AG04450 (cell line): ENCODE results near the gene TRIOBP. TPM values are rescaled to one million over a fixed set of nuclear protein-coding genes. Genes with fewer than 3 reads are reported as not detected.

Experiments used
- CTCF ChIA-PET: fragments of 300-600, 350-600 bp; formaldehyde crosslinking; extraction: SDS; loops from one replicate; lab custom pipeline; 2022; ENCODE audit warnings: antibody characterized with exemption, inconsistent platforms; lab: Charles Lee
- POLR2A ChIA-PET: fragments of 350-600 bp; formaldehyde crosslinking; extraction: SDS; loops from one replicate; lab custom pipeline; 2021; ENCODE audit warnings: antibody characterized with exemption, inconsistent platforms; lab: Yijun Ruan, JAX
- DNase-seq: peaks from one replicate; pipeline ENCODE4 v3.0.0-alpha.2; 2011; ENCODE audit warnings: low read depth, low spot score
- H3K27ac ChIP-seq: one replicate; pipeline ENCODE4 v1.5.1; 2012; ENCODE audit warnings: low read depth, low read length, control low read depth
- H3K27me3 ChIP-seq: one replicate; pipeline ENCODE4 v1.6.0; 2012; ENCODE audit warnings: low read length; ENCODE audit not compliant: control insufficient read depth, insufficient read depth
- H3K4me3 ChIP-seq: 2 replicates; pipeline ENCODE4 v1.5.1; 2011; ENCODE audit warnings: mild to moderate bottlenecking, low read depth, low read length, control low read depth
- H3K9me3 ChIP-seq: 2 replicates; pipeline ENCODE4 v1.5.1; 2012; ENCODE audit warnings: low read length; ENCODE audit not compliant: control insufficient read depth, insufficient read depth
- polyA plus RNA-seq: library from polyadenylated mRNA; depleted of rRNA; stranded (reverse); fragments of >200 nt; gene quantifications from 2 replicates; pipeline ENCODE4 v1.2.3, GENCODE V29; 2011
- TF ChIP-seq, protein P1 (sequence below): IDR thresholded peaks from 2 replicates; pipeline ENCODE4 v1.5.1; 2011; ENCODE audit warnings: low read depth, low read length, control low read depth, inconsistent platforms

The TRIOBP gene
- polyA plus RNA-seq, 1 experiment: 37.0 TPM

DNA sequence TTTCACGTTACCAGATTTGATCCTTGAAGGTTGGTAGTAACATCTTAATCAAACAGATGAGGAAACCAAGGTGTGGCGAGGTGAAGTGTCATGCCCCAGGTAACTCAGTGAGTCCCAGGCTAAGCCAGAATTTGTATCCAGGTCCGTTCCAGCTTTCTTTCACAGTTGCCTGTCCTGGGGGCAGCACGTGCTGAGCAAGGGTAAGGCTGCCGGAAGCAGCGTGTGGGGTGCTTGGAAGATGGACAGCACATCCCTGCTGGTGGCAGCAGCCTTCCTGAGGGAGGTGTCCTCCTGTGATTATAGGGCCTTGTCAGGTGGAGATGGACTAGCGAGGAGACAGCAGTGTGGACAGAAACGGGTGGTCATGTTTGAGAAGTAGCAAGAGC, 50.9 kb downstream of the TRIOBP start:
- ChIA-PET POLR2A (interaction anchor here (1.0 kb wide), 2 partner anchors 29 to 61 kb away, joined by 3 to 4 read pairs; partner anchors contain the start of gene NOL12), CTCF (no interaction called here)
- DNase-seq: no peak
- TF ChIP-seq, protein P1, sequence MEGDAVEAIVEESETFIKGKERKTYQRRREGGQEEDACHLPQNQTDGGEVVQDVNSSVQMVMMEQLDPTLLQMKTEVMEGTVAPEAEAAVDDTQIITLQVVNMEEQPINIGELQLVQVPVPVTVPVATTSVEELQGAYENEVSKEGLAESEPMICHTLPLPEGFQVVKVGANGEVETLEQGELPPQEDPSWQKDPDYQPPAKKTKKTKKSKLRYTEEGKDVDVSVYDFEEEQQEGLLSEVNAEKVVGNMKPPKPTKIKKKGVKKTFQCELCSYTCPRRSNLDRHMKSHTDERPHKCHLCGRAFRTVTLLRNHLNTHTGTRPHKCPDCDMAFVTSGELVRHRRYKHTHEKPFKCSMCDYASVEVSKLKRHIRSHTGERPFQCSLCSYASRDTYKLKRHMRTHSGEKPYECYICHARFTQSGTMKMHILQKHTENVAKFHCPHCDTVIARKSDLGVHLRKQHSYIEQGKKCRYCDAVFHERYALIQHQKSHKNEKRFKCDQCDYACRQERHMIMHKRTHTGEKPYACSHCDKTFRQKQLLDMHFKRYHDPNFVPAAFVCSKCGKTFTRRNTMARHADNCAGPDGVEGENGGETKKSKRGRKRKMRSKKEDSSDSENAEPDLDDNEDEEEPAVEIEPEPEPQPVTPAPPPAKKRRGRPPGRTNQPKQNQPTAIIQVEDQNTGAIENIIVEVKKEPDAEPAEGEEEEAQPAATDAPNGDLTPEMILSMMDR: no peak
- Histone ChIP-seq H3K4me3 (peak overlapping the region; percentile 86), H3K27ac (peak overlapping the region; percentile 31), H3K9me3 (no peaks in the 10 kb centered on the region; the same call in 1 of the 2 replicates), H3K27me3 (no peaks in the 10 kb centered on the region)

DNA sequence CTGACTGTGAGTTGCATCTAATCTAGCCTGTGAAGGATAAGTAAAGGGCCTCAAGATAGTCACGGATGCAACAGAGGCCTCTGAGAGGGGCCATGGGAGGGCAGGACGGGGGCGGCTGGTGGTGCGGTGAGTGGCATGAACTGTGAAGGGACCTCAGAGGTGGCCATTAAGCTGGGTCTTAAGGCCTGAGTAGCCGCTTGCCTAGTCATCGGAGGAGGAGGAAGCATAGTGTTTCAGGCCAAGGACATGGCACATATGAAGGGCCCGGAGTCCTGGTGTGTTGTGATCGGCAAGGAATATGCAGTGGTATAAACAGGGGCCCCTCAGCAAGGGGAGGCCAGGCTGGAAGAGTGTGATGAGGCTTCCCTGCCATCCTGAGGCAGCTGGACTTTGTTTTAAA, 51.8 kb downstream of the TRIOBP start:
- peak overlapping the region; percentile 86 for H3K4me3 ChIP-seq
- H3K27ac ChIP-seq: no peak overlapping the region
- POLR2A ChIA-PET: interaction anchor here (0.7 kb wide), 1 partner anchor 158 kb away, joined by 3 read pairs; no protein-coding TSS in a partner anchor

DNA sequence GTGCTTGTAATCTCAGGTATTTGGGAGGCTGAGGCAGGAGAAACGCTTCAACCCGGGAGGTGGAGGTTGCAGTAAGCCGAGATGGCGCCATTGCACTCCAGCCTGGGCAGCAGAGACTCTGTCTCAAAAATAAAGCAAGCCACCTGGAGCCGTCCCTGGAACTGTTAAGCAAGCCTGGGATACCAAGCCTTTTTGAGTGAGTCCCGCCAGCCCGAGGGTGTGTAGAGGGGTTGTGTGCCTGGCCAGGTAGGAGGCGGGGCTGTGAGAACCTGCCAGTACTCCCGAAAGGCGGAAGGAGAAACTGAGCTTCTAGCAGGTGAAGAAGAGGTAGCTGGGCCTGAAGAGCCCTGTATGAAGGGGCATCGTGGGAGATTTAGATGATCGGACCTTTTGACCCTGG, 52.4 kb downstream of the TRIOBP start:
- Histone ChIP-seq H3K27me3 (no peaks in the 10 kb centered on the region), H3K9me3 (no peaks in the 10 kb centered on the region; the same call in 1 of the 2 replicates), H3K4me3 (peak overlapping the region; percentile 7; the same call in 1 of the 2 replicates), H3K27ac (peak overlapping the region; percentile 39)
- DNase-seq: no peak
- CTCF ChIA-PET: interaction anchor here (0.6 to 1.3 kb wide), 3 partner anchors 106 to 203 kb away, joined by 3 read pairs; no protein-coding TSS in a partner anchor
- TF ChIP-seq, protein P1: no peak
- POLR2A ChIA-PET: no interaction called here

More for the DNA sequence above, 51.8 kb downstream of the TRIOBP start:
- TF ChIP-seq, protein P1: no peak
- DNase-seq: no peak
- Histone ChIP-seq H3K27me3 (no peaks in the 10 kb centered on the region), H3K9me3 (no peaks in the 10 kb centered on the region; the same call in 1 of the 2 replicates)
- CTCF ChIA-PET: interaction anchor here (1.3 kb wide), 1 partner anchor 105 kb away, joined by 3 read pairs; no protein-coding TSS in a partner anchor

DNA sequence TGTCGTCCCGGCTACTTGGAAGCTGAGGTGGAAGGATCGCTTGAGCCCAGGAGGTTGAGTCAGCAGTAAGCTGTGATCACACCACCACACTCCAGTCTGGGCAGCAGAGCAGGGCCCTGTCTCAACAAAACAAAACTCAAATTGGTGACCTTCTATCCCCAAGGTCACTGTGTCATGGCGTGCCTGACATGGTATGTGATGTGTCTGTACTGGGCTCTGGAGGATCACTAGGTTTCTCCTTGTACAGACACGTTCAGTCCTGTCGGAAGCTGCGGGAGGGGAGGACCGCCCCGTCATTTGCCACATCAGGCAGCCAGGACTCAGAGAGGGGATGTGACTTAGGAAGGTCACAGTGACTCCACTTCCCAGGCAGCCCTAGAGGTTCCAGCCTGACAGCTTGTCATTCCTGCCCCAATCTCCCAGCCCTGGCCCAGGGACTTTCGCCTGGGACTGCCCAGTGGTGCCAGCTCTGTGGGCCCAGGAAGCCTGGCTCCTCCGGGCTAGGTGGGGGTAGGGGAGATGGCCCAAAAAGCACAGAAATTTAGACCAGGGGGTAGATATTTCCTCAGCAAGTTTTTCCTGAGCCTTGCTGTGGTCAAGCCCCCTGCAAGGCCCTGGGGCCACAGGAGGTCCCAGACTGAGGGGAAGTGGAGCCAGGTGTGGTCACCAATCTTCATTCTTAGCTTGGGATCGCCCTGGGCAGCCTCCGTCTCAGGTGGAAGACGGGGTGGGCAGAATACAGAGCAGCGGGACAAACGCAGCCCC, 53.2 kb downstream of the TRIOBP start:
- Histone ChIP-seq H3K27ac (peak overlapping the region; percentile 47), H3K9me3 (no peaks in the 10 kb centered on the region; the same call in 1 of the 2 replicates), H3K27me3 (no peaks in the 10 kb centered on the region), H3K4me3 (no peak overlapping the region; the same call in 1 of the 2 replicates)
- no peak for DNase-seq
- TF ChIP-seq, protein P1: no peak
- ChIA-PET POLR2A (interaction anchor here (0.6 to 1.8 kb wide), 3 partner anchors 9 to 141 kb away, joined by 3 to 16 read pairs (median 3); no protein-coding TSS in a partner anchor), CTCF (interaction anchor here (0.6 to 1.3 kb wide), 4 partner anchors 50 to 113 kb away, joined by 3 read pairs; no protein-coding TSS in a partner anchor)
